Tibial nerve (tissue), 4 donors: ENCODE data around the gene FUT6. TPM values are rescaled to one million over a fixed set of nuclear protein-coding genes. Genes with fewer than 3 reads are reported as not detected.

Source experiments
- DNase-seq, 2 donors: peaks; one replicate each; pipeline ENCODE4 v3.0.0-alpha.2; 2019; ENCODE audit warnings: low spot score in 2 of 2
- H3K27ac ChIP-seq, 4 donors: fragments of 200-600 bp; sonication (generic) in 3 of 4; one replicate each; pipeline ENCODE4 v1.5.1; 2017 to 2019; ENCODE audit warnings: mild to moderate bottlenecking in 1 of 4
- H3K27me3 ChIP-seq, 2 donors: fragments of 200-600 bp; sonication (generic) in 1 of 2; one replicate each; pipeline versions ENCODE4 v1.5.1 to v1.6.0; 2017 to 2019
- H3K36me3 ChIP-seq, 3 donors: fragments of 200-600 bp; sonication (generic); one replicate each; pipeline ENCODE4 v1.5.1; 2018 to 2019
- H3K4me1 ChIP-seq, 4 donors: fragments of 200-600 bp; sonication (generic) in 3 of 4; one replicate each; pipeline ENCODE4 v1.5.1; 2017 to 2019
- H3K4me3 ChIP-seq, 4 donors: fragments of 200-600 bp; sonication (generic) in 3 of 4; one replicate each; pipeline ENCODE4 v1.5.1; 2017 to 2019; ENCODE audit warnings: mild to moderate bottlenecking in 1 of 4, moderate library complexity in 1 of 4
- H3K9me3 ChIP-seq, 4 donors: fragments of 200-600 bp; sonication (generic) in 3 of 4; one replicate each; pipeline ENCODE4 v1.5.1; 2017 to 2019
- CTCF ChIP-seq, 5 experiments: fragments of 200-600 bp in 3 of 5; fragments of 450-650 bp in 2 of 5; sonication (generic) in 3 of 5; IDR thresholded peaks; one replicate each; pipeline ENCODE4 v1.5.1; 2016 to 2019; ENCODE audit warnings: antibody characterized with exemption in 5 of 5, mild to moderate bottlenecking in 3 of 5, moderate library complexity in 2 of 5
- EP300 ChIP-seq, 2 donors: sonication (generic); formaldehyde crosslinking; IDR thresholded peaks; one replicate each; pipeline ENCODE4 v1.6.1; 2017; ENCODE audit warnings: antibody characterized with exemption in 2 of 2, mild to moderate bottlenecking in 1 of 2
- POLR2A ChIP-seq, 2 donors: fragments of 450-650 bp; IDR thresholded peaks; one replicate each; pipeline ENCODE4 v1.6.1; 2017; ENCODE audit warnings: antibody characterized with exemption in 2 of 2, mild to moderate bottlenecking in 2 of 2, moderate library complexity in 2 of 2
- WGBS, 2 donors: methylation state at CpG; one replicate each; pipeline ENCODE4 v1.1.5; 2018; 5-methylcytosine and 5-hydroxymethylcytosine counted together
- total RNA-seq, 4 donors: library from RNA; depleted of rRNA; stranded (reverse); fragments of >200 nt; gene quantifications; one replicate each; pipeline ENCODE4 v1.1.0, GENCODE V29; 2016

FUT6 gene
- total RNA-seq, 4 donors from 2014 or later = not detected

DNA sequence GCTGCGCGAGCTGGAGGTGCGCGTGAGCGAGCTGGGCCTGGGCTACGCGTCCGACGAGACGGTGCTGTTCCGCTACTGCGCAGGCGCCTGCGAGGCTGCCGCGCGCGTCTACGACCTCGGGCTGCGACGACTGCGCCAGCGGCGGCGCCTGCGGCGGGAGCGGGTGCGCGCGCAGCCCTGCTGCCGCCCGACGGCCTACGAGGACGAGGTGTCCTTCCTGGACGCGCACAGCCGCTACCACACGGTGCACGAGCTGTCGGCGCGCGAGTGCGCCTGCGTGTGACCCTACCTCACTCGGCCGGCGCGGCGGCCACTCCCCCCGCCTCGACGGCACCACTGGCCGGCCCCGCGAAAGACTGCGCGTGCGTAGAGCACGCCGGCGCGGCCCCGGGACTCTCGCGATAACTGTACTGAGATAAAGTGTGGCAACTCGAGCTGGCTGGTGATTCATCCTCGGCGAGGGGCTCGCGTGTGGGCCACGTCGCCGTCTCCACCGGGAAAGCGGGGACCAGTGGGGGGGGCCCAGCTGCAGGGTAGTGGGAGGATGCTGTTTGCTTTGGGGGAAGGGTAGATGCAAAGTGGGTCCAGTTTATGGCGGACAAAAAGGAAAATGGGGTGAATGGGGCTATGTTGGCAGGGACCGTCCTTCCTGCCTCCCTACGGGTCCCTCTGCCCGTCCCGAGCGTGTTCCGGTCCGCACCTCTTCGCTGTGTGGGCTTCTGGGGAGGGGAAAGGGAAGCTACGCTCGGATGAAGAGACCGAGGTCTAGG is 11.4 kb downstream of the FUT6 start:
- 1% methylated on average over 49 to 52 of the region's 91 CpGs for WGBS, 2 donors
- Histone ChIP-seq H3K9me3 (no peaks in the 10 kb centered on the region), H3K4me1 (peaks cover 0 to 19% (median 8%) of the 10 kb centered on the region in 4 donors), H3K4me3 (peak overlapping the region; percentile 24 to 54 (median 34)), H3K27me3 (peaks cover 0 to 56% of the 10 kb centered on the region in 2 donors), H3K36me3 (no peaks in the 10 kb centered on the region), H3K27ac (peak overlapping the region in 3 of 4 donors; percentile 42 to 57 (median 54))
- TF ChIP-seq EP300 (IDR thresholded peaks at IDR 0.05) = peak in 1 of 2 donors; percentile 56
- TF ChIP-seq CTCF (IDR thresholded peaks at IDR 0.05) = no peak
- TF ChIP-seq POLR2A (IDR thresholded peaks at IDR 0.05) = peak; percentile 33 to 50
- DNase-seq = peak; percentile 46 to 70

GRCh38 chr19:5827342-5827890 is 12.1 kb downstream of the FUT6 start:
- no peak for DNase-seq
- Histone ChIP-seq H3K4me3 (peak overlapping the region in 2 of 4 donors; percentile 18 to 54), H3K4me1 (peaks cover 0 to 19% (median 8%) of the 10 kb centered on the region in 4 donors), H3K9me3 (no peaks in the 10 kb centered on the region), H3K27me3 (peaks cover 0 to 53% of the 10 kb centered on the region in 2 donors), H3K27ac (peak overlapping the region in 1 of 4 donors; percentile 57), H3K36me3 (no peaks in the 10 kb centered on the region)
- WGBS, 2 donors = 19 to 34% methylated on average over 11 to 30 of the region's 37 CpGs
- TF ChIP-seq CTCF (IDR thresholded peaks at IDR 0.05) (no peak), EP300 (IDR thresholded peaks at IDR 0.05) (no peak), POLR2A (IDR thresholded peaks at IDR 0.05) (no peak)

DNA sequence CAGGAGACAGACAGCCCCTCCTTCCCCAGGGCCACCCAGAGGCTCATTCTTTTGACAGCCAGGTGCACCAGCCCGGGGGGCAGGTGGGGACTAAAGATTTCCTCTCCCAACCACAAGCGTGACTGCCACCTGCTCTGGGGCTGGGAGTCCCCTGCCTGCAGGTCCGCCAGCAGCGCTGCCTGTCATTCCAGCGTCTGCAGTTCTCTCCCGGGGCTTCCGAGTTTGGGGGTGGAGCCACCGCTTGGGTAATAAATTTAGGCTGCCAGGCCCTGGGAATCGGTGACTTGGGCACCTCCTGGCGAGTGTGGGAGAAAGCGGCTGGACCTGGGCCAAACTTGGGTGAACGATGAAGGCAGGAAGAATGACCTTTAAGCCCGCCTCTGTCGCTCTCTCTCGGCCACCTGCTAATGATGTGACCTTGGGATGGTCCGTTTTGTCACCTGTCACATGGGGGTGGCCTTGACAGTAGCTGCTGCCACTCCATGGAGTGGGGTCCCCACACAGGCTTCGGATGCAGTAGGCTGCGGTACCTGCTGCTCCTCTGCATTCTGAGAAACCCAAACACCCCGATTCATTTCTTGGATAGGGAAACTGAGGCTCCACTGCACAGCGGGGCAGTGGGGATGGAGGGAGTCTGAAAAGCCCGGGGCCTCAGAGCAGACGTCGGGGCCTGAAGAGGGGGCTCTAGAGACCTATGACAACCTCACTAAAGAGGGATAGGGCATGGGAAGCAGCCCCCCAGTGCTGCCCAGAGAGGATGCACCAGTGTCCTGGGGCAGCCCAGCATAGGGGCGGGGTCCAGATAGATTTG is 12.8 kb downstream of the FUT6 start:
- Histone ChIP-seq H3K4me3 (no peak overlapping the region), H3K27ac (no peak overlapping the region), H3K27me3 (peaks cover 0 to 55% of the 10 kb centered on the region in 2 donors), H3K9me3 (no peaks in the 10 kb centered on the region), H3K4me1 (peaks cover 0 to 19% (median 8%) of the 10 kb centered on the region in 4 donors), H3K36me3 (no peaks in the 10 kb centered on the region)
- no peak for DNase-seq
- 18 to 24% methylated on average over 21 to 23 of the region's 24 CpGs for WGBS, 2 donors
- no peak for TF ChIP-seq EP300 (IDR thresholded peaks at IDR 0.05)
- TF ChIP-seq CTCF (IDR thresholded peaks at IDR 0.05) = no peak
- TF ChIP-seq POLR2A (IDR thresholded peaks at IDR 0.05) = no peak

- no peak for TF ChIP-seq CTCF (IDR thresholded peaks at IDR 0.05)
- TF ChIP-seq POLR2A (IDR thresholded peaks at IDR 0.05) = no peak
- no peak for TF ChIP-seq EP300 (IDR thresholded peaks at IDR 0.05)
- Histone ChIP-seq H3K27me3 (peaks cover 0 to 46% of the 10 kb centered on the region in 2 donors), H3K4me1 (peaks cover 0 to 19% (median 8%) of the 10 kb centered on the region in 4 donors), H3K9me3 (no peaks in the 10 kb centered on the region), H3K4me3 (no peak overlapping the region), H3K36me3 (no peaks in the 10 kb centered on the region), H3K27ac (no peak overlapping the region)
- DNase-seq = no peak
- WGBS, 2 donors = 69 to 91% methylated on average over 12 to 20 of the region's 21 CpGs
Observed at GRCh38 chr19:5825178-5825577, 14.3 kb downstream of the FUT6 start.
